GM12891 (cell line): ENCODE data around the gene TMBIM1.

Experiments used
- POLR2A ChIP-seq: IDR thresholded peaks from 2 replicates; pipeline ENCODE4 v1.6.1; 2011; ENCODE audit warnings: low read depth, low read length, control low read depth
- POLR2AphosphoS5 ChIP-seq: IDR thresholded peaks from 2 replicates; pipeline ENCODE4 v1.6.1; 2011; ENCODE audit warnings: low read depth, low read length, control low read depth
- TAF1 ChIP-seq: IDR thresholded peaks from 2 replicates; pipeline ENCODE4 v1.6.1; 2011; ENCODE audit warnings: low read depth, low read length, control low read depth

- TF ChIP-seq POLR2AphosphoS5 (no peak), POLR2A (no peak), TAF1 (no peak)
These were observed 25.9 kb downstream of the TMBIM1 start for GRCh38 chr2:218266316-218266979.
